ENCODE results near the gene IRX4. TPM values are rescaled to one million over a fixed set of nuclear protein-coding genes. Genes with fewer than 3 reads are reported as not detected.

The IRX4 gene
- 6.0 TPM for total RNA-seq

DNA sequence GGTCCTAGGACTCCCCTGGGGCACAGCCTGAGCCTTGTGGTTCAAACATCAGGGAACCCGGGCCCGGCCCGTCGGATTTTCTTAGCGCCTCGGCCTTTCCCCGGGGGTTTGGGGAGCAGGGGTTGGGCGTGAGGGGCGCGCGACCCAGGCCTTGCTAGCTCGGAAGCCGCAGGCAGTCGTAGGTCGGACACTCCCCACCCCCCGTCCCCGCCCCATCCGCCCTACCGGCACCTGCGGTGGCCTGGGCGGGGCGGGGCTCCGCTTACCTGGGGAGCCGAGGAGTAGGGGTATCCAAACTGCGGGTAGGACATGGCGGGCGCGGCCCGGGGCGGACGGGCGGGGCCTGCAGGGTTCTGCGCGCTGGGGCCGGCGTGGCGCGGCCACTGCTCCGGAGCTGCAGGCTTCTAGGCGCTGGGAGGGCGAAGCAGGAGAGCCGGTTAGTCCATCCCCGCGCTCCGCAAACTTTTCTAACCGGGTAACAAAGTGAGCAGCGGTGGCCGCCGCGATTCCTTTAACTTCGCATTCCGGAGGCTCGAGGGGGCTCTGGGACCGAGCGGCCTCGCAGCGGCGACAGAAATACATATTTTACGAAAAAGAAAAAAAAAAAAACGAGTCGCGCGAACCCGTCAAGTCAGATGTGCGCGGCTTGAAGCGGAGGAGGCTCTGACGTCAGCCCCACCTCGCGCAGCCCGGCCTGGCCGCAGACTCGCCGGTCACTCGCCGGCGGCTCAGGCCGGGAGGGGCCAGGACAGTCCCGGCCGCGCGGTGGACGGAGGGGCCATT lies at the start of gene IRX4:
Gene IRX4 (minus strand): TSS at position 589 of the 783 bp plus-strand sequence. CDS start 278 bp downstream, at position 311.
- no peak for DNase-seq

DNA sequence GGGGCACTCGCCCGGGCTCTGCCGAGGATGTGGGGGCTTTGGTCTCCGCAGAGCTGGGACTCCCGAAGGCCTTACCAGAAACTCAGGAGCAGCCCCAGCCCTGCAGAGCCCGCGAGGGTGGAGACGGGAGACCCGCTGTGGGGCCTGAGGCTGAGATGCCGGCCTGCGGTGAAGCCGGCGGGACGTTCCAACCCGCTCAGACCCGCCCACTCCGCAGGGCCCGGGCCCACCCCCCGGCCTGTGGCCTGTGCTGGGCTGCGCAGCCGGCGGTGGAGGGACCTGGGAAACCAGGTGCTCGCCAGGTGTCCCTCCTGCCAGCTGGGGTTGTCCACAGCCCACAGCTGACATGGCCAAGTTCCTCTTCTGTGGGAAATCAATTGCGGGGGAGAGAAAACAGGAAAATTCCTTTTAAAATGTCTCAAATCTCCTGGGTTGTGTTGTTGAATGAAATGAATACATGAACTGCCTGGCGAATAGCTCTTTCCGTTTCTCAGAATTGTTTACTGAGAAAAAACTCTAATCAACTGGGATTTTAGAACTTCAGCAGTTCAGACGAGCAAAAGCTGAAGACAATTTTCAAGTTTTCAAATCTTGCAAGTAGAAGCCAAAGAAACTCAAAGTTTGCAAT lies 49.0 kb upstream of the IRX4 start:
- no peak for DNase-seq

DNA sequence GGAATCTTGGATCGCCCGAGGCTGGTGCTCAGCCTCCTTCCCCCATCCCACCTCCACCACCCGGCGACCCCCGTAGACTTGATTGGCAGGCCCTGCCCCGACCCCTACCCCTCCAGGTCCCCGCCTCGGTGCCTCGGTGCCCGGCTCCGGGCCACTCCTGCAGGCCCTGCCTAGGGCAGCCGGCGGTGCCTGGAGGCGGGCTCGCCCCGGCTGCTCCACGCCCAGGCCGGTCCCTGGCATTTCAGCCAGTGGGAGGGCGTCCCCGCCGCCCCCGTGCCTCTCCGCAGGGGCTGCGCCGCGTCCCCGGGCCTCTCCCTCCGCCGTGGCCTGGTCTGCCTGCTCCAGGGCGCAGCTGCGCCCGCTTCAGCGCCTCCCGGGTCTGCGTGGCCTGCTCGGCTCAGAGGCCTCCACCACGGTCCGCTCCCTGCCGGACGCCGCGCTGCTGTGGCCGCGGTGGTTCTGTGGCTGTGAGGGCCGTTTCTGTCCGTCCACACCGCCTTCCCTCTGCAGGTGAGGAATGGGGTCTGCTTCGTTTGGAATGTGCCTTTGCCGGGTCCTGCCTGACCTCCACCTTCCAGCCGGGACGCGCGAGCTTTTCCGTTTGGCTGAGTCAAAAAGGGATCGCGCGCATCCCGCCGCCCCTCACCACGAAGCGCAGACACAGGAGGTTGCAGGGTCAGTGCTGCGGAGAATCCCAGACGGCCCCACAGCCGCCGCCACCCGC lies 48.3 kb upstream of the IRX4 start:
- no peak for DNase-seq

DNA sequence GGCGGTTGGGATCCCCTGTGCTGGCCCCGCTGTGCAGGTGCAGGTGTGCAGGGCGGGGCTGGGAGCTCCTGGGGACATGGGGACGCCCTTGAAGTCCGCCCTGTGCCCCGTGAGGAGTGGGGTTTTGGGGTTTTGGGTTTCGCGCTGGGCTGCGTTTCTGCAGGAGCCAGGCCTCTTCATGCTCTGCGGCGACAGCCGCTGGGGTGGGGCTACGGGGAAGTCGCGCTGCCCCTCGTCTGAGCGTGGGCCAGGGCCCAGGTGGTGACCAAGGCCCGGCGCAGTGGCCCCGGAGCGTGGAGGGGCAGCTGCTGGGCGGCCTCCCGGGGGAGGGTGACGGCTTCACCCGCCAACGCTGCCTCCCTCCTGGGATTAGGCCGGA lies 47.8 kb upstream of the IRX4 start:
- DNase-seq = no peak

DNA sequence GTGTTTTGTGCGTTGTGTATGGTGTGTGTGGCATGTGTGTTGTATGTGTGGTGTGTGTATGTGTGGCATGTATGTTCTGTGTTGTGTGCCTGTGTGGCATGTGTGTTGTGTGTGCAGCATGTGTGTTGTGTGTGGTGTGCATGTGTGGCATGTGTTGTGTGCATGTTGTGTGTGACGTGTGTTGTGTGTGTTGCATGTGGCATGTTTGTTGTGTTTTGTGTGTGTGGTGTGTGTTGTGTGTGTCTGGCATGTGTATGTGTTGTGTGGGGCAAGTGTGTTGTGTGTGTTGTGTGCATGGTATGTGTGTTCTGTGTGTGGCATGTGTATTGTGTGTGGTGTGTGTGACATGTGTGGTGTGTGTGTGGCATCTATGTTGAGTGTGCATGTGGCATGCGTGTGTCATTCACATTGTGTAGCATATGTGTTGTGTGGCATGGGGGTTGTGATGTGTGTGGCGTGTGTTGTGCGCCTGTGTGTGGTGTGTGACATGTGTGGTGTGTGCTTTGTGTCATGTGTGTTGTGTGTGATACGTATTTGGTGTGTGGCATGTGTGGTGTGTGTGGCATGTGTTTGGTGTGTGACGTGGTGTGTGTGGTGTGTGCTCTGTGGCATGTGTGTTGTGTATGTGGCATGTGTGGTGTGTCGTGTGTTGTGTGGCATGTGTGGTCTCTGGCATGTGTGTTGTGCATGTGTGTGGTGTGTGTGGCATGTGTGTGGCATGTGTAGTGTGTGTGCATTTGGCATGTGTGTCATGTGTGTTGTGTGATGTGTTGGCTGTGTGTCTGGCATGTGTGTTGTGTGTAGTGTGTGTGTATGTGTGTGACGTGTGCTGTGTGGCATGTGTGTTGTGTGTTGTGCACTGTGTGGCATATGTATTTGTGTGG lies 46.6 kb upstream of the IRX4 start:
- no peak for DNase-seq

DNA sequence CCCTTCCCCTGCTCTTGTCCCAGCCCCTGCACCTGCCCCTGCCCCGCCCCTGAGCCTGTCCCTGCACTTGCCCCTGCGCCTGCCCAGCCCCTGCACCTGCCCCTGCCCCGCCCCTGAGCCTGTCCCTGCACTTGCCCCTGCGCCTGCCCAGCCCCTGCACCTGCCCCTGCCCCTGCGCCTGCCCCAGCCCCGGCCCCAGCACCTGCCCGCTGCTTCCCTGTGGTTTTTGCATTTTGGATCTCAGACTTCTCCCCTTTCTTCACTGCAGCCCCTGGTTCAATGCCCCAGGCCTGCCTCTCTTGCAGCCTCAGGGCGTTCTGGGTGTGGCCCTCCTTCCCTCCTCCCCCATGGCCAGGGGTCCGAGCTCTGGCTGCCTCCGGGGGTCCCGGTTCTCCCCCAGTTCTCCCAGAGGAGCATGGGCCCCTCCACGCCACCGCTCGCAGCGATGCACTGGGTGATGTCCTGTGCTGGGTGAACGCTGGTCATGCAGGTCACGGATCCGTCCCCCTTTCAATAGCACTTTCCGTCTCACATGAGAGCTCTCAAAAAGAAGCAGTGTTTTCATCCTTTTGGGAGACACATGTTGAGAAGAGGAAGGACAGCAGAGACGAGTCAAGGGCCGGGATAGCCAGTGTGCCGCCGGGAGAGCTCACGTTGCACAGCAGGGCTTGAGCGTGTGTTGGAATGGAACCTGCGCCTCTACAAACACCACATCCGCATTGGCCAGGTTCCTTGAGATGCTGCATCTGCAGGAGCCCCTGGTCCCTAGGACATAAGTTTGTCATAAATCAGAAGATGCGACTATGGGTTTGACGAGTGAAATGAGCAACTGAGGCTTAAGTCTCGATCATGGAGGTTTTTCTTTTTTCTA lies 44.0 kb upstream of the IRX4 start:
- no peak for DNase-seq

DNA sequence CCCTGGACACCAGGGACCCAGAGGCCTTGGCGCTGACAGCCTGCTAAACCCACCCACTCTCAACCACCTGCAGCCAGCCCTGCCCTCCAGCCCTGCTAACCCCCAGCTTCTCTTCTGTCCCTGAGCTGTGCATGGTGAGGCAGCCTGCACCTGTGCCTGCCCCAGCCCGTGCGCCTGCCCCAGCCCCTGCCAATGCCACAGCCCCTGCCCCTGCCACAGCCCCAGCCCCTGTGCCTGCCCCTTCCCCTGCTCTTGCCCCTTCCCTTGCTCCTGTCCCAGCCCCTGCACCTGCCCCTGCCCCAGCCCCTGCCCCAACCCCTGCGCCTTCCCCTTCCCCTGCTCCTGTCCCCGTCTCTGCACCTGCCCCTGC lies 43.3 kb upstream of the IRX4 start:
- no peak for DNase-seq

DNA sequence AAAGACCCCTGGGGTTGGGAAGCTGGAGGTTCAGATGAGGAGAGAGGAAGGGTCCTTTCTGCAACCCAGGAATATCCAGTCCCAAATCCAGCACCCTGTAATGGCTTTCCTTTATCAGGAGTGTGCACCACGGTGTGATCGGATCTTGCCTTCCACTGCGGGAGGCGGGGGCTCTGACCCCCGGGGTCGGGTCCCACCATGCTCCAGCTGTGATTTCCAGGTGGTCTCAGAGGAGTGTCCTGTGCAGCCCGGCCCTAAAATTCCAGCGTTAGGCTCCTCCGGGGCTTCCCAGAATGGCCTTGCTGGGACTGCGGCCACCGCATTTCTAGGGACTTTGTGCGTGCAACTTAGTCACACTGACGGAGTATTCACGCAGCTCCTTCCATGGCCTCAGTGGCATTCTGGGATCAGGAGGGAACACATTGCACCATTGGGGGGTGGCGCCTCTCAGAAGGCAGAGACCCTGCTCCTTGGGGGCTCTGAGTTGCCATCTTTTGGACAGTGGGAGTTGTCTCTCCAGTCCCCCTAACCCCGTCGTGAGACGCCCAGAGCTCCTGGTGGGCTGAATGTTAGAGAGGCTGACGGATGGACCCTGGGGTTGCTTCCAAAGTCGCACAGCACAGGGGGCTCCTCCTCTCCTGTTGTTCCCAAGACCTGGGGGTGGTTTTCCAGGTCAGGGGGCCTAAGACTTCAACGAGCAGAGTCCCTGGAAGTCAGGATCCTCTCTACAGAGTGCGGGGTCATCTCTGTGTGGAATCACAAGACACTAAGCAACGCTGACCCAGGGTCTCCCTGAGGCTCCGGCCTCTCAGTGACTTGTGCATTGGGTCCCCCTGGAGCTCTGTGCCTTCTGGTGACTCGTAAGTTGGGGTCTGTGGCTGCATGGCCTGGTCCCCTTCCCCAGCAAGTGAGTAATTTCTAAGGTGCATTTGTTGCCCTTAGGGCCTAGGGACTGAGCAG lies 42.7 kb upstream of the IRX4 start:
- DNase-seq = no peak

DNA sequence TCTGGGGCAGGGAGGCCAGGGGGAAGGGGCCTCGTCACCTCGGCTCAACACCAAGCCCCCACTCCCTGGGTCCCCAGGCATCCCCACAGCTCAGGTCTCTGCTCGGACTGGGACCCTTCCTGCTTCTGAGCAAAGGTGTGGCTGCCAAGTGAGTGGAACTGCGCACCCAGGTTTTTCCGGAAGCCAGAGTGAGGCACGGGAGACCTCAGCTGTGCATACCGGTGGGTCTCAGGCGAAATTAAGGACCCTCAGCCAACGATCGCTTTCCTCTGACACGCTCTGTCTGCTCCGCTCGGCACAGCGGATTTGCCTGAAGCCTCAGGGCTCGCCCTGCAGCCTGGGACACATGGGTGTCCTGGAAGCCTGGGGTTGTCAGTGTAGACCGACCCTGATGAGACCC lies 41.0 kb upstream of the IRX4 start:
- no peak for DNase-seq

DNA sequence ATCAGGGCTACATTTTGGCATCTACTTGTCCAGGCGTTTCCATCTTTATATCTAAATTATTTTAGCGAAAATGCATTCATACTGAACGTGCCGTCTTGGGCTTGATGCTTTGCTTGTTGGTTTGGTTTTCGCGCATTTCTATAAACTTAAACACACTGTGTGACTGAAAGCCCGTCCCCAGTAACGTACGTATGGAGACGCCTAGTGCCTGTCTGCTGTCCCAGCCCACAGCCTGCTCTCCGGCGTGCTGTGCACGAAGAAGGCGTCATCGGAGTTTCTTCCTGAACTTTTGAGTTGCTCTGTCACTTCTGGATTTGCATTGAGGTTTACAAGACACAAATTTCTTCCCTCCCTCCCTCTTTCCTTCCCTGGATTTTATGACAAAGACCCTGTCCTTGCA lies 40.6 kb upstream of the IRX4 start:
- no peak for DNase-seq

DNA sequence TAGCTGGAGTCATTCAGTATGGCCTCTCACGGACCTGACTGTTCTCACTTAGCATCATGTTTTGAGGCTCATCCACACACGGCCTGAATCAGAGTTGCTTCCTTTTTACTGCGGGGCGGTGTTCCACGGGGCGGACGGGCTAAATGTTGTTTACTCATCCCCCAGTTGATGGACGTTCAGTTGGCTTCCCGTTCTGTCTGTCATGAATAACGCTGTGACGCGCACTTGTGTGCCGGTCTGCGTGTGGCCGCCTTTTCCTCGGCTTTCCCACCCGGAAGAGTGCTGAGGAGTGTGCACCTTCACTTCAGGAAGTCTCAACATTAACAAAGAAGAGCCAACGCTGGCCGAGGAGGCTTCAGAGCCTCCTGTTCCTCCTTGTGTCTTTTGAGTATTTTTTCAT lies 39.0 kb upstream of the IRX4 start:
- no peak for DNase-seq

DNA sequence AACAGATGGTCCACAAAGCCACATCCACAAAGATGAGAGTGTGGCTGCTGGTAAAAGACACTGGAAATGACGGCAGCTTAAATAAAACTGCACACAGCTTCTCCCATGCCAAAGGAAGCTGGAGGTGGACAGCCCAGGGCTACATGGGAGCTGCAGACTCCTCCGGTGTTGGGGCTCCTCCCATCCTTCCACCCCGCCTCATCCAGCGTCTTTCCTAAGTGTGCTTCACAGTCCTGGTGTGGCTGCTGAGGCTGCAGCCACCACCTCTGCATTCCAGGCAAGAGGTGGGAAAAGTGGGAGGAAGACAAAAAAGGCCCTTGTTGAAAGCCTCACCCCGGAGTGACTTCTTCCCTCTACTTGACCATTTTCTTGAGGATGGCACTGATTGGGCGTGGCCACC lies 37.0 kb upstream of the IRX4 start:
- no peak for DNase-seq

DNA sequence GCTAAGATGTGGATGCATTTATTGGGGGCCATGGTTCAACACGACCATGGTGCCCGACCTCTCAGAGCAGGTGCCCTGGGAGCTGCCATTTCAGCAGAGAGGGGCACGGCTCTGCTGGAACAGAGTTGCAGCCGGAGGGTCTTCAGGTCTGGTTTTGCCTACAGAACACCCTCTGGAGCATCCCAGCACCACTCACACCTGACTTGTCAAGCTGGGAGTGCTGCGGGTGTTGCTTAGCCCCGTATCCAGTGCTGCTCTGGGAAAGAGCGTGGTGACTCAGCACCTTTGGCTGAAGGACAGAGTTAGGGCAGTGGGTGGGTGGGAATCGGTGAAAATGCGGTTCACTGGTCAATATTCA lies 36.5 kb upstream of the IRX4 start:
- DNase-seq = no peak

DNA sequence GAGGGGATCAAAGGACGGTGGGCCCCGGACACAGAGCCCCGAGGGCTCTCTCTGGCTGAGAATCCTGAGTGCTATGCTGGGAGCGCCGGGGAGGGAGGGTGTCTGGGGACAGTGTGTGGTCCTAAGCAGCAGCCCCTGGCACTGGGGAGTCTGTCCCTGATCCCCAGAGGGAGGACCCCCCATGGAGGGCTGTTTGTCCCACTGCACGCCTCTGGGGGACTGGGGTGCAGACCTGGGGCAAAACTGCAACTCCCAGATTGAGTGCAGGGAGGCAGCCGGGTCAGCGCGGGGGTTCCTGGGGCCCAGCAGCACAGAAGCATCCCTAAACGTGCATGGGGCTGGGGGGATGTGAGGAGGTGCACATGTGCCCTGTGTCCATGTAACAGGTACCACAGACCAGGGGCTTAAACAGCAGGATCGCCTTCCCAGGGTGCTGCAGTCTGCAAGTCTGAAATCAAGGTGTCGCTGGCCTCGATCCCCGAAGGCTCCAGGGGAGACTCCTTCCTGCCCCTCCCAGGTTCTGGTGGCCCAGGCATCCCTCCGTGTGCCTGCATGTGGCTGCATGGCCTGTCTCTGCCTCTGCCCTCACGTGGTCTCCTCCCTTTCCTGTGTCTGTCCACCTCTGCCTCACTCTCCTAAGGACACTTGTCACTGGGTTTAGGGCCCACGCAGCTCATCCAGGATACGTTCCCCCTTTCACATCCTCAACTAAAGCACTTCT lies 35.9 kb upstream of the IRX4 start:
- DNase-seq = no peak

DNA sequence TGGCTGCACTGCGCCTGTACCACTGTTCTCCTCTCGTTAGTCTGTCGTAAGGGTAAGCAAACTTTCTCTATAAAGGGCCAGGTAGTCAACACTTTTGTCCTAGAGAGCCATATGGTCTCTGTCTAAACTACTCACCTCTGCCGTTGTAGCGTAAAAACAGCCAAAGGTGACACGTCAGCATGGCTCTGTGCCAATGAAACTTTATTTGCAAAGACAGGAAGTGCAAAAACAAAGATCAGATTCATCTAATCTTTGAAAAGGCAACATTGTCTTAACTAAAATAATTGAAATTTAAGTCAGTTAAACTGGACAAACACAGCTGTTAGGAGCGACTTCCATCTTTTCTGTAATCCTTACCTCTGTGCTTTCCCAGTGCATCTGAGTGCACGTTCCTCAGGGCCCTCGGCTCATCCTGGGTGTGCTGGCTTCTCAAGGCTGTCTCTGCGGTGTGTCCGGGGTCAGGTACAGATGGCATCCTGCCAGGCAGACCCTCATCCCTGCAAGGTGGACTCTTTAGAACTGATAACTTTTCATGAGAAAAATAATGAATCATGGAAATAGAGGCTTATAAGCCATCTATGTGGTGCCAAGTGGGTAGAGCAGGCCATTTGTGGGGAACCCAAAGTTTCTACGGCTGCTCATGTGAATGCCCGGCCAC lies 35.2 kb upstream of the IRX4 start:
- no peak for DNase-seq

DNA sequence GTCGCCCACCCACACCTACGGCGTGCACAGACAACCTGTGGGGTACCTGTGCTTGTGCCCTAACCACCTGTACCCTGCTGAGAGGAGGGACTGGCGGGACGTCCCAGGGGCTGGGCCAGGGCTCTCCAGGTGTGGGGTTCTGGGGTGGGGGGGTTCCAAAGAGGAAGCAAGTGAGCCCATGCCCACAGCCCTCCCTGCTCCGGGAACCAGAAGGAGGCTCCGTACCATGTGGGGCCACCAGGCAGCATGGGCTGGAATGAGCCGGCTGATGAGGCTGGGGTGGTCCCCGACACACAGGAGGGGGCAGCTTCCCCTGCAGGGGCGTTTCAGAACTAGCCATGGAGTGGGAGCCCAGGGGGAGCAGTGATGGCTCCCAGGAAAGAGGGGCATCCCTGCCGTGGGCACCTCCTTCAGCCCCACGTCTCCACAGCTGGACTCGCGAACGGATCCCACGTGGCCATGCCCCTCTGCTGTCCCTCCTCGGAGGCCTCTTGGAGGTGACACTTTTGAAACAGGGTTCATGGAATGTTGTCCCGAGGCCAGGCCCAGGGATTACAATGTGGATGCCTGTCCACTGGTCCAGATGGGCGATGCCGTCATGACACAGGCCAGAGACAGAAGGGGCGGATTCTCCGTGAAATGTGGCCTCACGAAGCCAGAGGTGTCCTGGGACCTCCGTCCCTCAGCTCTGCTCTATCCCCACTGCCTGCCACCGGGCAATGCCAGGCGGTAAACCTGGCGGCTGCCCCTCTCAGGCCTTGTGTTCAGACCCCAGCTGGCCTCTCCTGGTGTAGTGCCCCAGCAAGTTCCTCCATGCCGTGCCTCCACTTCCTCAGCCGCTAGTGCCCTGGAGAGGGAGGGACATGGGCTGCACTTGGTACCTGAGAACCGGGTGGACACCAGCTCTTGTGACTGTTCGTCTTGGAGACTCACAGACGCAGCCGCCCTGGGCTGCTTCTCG lies 33.6 kb upstream of the IRX4 start:
- DNase-seq = no peak

DNA sequence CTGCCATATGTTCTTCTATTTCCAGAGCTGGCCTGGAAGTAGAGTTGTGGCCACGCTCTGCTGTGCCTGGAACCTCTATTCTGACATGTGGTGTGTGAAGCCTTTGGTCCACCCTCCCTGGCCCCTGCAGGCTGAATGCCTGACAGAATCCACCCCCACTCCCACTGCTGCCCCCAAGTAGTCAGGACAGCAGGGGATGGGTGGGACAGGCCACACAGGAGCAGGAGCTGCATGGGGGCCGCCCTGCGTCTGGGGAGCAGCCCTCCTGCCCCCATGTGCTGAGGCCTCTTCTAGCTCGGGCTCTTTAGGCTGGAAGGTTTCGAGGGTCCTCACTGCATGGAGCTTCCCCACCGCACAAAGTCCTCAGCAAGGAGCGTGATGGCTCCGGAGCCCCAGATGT lies 32.6 kb upstream of the IRX4 start:
- DNase-seq = no peak

DNA sequence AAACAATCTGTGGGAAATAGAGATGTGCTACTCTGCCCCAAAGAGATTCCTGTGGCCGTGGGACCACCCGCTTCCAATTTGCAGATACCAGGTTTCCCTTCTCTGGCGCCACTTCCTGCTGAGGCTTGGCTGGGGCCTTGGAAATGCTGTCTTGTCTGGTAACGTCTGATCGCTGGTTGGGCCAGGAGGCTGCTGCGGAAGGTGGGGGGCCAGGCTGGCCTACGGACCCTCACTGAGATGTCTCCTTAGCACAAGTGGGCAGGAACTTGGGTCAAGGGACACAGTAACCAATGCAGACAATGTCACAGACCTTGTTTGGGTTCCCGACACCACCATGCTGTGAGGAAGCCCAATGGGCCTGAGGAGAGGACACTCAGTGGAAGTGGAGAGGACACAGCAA lies 31.7 kb upstream of the IRX4 start:
- no peak for DNase-seq
